Transverse colon (tissue), 4 donors: ENCODE measurements around the gene MAP1A.

Experiments
- EP300 ChIP-seq: sonication (generic); formaldehyde crosslinking; IDR thresholded peaks from one replicate; pipeline ENCODE4 v1.6.1; 2017; ENCODE audit warnings: antibody characterized with exemption, low read depth
- POLR2A ChIP-seq: fragments of 450-650 bp; IDR thresholded peaks from one replicate; pipeline ENCODE4 v1.6.1; 2016; ENCODE audit warnings: antibody characterized with exemption, mild to moderate bottlenecking, moderate library complexity
- POLR2AphosphoS5 ChIP-seq, 3 donors: sonication (generic); formaldehyde crosslinking; IDR thresholded peaks; one replicate each; pipeline ENCODE4 v1.6.1; 2016; ENCODE audit warnings: antibody characterized with exemption in 3 of 3
- TF ChIP-seq, protein P1 (sequence below), 5 experiments: fragments of 200-600 bp in 3 of 5; fragments of 450-650 bp in 2 of 5; sonication (generic) in 3 of 5; IDR thresholded peaks; 1 replicate in 2 of 5; 2 replicates in 3 of 5; pipeline ENCODE4 v1.5.1; 2016 to 2017; ENCODE audit warnings: antibody characterized with exemption in 5 of 5, inconsistent platforms in 3 of 5, mild to moderate bottlenecking in 2 of 5, moderate library complexity in 1 of 5

DNA sequence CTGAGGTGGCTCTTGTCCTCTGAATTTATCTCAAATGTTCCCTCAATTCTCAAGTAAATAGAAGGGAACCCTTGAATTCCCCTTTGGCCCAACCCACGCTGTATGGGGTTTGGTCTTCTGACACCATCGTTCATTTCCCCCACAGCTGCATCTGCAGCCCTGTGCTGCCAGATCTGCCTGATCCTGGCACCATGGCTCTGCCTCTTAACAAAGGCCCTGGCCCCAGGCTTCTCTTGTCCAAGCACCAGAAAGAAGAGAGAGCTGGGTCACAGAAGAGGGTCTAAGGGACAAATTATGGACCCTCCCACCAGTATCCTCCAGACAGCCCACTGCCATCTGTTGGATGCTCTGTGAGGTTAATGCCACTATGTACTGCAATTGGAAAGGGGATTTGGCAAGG, 1.8 kb downstream of the MAP1A start:
- TF ChIP-seq, protein P1, sequence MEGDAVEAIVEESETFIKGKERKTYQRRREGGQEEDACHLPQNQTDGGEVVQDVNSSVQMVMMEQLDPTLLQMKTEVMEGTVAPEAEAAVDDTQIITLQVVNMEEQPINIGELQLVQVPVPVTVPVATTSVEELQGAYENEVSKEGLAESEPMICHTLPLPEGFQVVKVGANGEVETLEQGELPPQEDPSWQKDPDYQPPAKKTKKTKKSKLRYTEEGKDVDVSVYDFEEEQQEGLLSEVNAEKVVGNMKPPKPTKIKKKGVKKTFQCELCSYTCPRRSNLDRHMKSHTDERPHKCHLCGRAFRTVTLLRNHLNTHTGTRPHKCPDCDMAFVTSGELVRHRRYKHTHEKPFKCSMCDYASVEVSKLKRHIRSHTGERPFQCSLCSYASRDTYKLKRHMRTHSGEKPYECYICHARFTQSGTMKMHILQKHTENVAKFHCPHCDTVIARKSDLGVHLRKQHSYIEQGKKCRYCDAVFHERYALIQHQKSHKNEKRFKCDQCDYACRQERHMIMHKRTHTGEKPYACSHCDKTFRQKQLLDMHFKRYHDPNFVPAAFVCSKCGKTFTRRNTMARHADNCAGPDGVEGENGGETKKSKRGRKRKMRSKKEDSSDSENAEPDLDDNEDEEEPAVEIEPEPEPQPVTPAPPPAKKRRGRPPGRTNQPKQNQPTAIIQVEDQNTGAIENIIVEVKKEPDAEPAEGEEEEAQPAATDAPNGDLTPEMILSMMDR (IDR thresholded peaks at IDR 0.05): no peak
- TF ChIP-seq EP300: no peak
- no peak for TF ChIP-seq POLR2A
- no peak for TF ChIP-seq POLR2AphosphoS5 (IDR thresholded peaks at IDR 0.05)
